ENCODE results near the gene SBF2.

GRCh38 chr11:10205928-10206327, 88.1 kb downstream of the SBF2 start:
- TF ChIP-seq CTCF (conservative IDR thresholded peaks at IDR 0.05 in 1 of 2, IDR thresholded peaks at IDR 0.05 in 1 of 2; ENCODE audit: extremely low read depth in 1 of 2, insufficient read depth in 1 of 2, low read depth in 1 of 2, low read length in 2 of 2): no peak
- TF ChIP-seq EZH2 (IDR thresholded peaks at IDR 0.05; ENCODE audit: borderline replicate concordance, low read length): no peak

All from mammary epithelial cell (primary cell).